B cell (primary cell): ENCODE results near the gene MALRD1.

Experiments used
- EZH2 ChIP-seq: IDR thresholded peaks from 2 replicates; pipeline ENCODE4 v1.6.1; 2012; ENCODE audit warnings: borderline replicate concordance, low read depth, mild to moderate bottlenecking, moderate library complexity, low read length; ENCODE audit not compliant: insufficient read depth, poor library complexity, severe bottlenecking
- TF ChIP-seq, protein P1 (sequence below): fragments of 200-600 bp; IDR thresholded peaks from one replicate; pipeline ENCODE4 v1.8.0; 2022; ENCODE audit warnings: antibody characterized with exemption, mild to moderate bottlenecking

DNA sequence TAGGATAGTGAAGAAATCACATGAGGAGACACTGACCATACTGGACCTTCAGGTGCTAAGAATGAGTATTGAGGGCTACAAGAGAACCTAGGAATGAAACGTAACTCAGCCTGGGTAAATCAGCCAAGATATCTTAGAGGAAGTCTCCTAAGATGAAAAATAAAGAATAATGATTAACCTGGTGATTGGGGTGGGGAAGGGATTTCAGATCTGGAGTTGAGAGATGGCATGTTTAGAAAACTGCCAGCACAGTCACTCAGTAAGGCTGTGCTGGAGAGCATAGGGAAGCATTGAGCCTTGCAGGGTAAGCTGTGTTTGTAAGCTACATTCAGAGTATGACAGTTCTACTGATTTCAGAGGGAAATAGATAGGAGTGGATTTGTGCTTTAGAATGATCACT, 1.9 kb upstream of the MALRD1 start:
- TF ChIP-seq, protein P1, sequence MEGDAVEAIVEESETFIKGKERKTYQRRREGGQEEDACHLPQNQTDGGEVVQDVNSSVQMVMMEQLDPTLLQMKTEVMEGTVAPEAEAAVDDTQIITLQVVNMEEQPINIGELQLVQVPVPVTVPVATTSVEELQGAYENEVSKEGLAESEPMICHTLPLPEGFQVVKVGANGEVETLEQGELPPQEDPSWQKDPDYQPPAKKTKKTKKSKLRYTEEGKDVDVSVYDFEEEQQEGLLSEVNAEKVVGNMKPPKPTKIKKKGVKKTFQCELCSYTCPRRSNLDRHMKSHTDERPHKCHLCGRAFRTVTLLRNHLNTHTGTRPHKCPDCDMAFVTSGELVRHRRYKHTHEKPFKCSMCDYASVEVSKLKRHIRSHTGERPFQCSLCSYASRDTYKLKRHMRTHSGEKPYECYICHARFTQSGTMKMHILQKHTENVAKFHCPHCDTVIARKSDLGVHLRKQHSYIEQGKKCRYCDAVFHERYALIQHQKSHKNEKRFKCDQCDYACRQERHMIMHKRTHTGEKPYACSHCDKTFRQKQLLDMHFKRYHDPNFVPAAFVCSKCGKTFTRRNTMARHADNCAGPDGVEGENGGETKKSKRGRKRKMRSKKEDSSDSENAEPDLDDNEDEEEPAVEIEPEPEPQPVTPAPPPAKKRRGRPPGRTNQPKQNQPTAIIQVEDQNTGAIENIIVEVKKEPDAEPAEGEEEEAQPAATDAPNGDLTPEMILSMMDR = no peak
- TF ChIP-seq EZH2 = no peak
